WTC11 (cell line): ENCODE data around the gene NTNG2. TPM values are rescaled to one million over a fixed set of nuclear protein-coding genes. Genes with fewer than 3 reads are reported as not detected.

Source experiments
- ATAC-seq: fragments of 200-7000 bp; cut with Tn5 transposase; 2 replicates; pipeline ENCODE4 v1.10.0; 2021; ENCODE audit warnings: mild to moderate bottlenecking, moderate library complexity
- CTCF ChIA-PET: fragments of 300-600 bp; sonication (Branson Sonifier 250); formaldehyde crosslinking; loops from one replicate; lab custom pipeline; 2021; ENCODE audit warnings: antibody characterized with exemption; lab: Charles Lee
- POLR2A ChIA-PET: fragments of 350-600 bp; sonication (Branson Sonifier 250); formaldehyde crosslinking; loops from one replicate; lab custom pipeline; 2021; ENCODE audit warnings: antibody characterized with exemption; lab: Charles Lee
- DNase-seq: peaks from one replicate; pipeline ENCODE4 v3.0.0; 2021; ENCODE audit warnings: low spot score
- H3K27ac Mint-ChIP-seq: 2 replicates; pipeline ENCODE4 v1.8.0; 2021; ENCODE audit warnings: mixed read lengths
- H3K27me3 Mint-ChIP-seq: 2 replicates; pipeline ENCODE4 v1.8.0; 2021; ENCODE audit warnings: low read depth, mild to moderate bottlenecking, moderate library complexity, mixed read lengths
- H3K36me3 Mint-ChIP-seq: 2 replicates; pipeline ENCODE4 v1.8.0; 2021; ENCODE audit warnings: mixed read lengths
- H3K4me1 Mint-ChIP-seq: 2 replicates; pipeline ENCODE4 v1.8.0; 2022; ENCODE audit warnings: mixed read lengths
- H3K4me3 Mint-ChIP-seq: 2 replicates; pipeline ENCODE4 v1.8.0; 2021; ENCODE audit warnings: mild to moderate bottlenecking, moderate library complexity, mixed read lengths
- H3K9me3 Mint-ChIP-seq: 2 replicates; pipeline ENCODE4 v1.8.0; 2021; ENCODE audit warnings: mixed read lengths
- ATF2 ChIP-seq: sonication (generic); formaldehyde crosslinking; IDR thresholded peaks from 2 replicates; pipeline ENCODE4 v1.8.1; 2022; ENCODE audit warnings: low read depth, missing genetic modification reagents, borderline replicate concordance
- CTCF ChIP-seq: fragments of 200-600 bp; IDR thresholded peaks from 2 replicates; pipeline ENCODE4 v1.8.0; 2022; ENCODE audit warnings: antibody characterized with exemption
- E2F4 ChIP-seq: sonication (generic); formaldehyde crosslinking; IDR thresholded peaks from 2 replicates; pipeline ENCODE4 v1.8.1; 2022; ENCODE audit warnings: low read depth, mild to moderate bottlenecking, moderate library complexity, missing genetic modification reagents, borderline replicate concordance
- E2F5 ChIP-seq: sonication (generic); formaldehyde crosslinking; IDR thresholded peaks from 2 replicates; pipeline ENCODE4 v1.8.1; 2022; ENCODE audit warnings: mild to moderate bottlenecking, moderate library complexity, missing genetic modification reagents
- ETV6 ChIP-seq: sonication (generic); formaldehyde crosslinking; IDR thresholded peaks from 2 replicates; pipeline ENCODE4 v1.8.1; 2022; ENCODE audit warnings: mild to moderate bottlenecking, missing genetic modification reagents
- FOXK1 ChIP-seq: sonication (generic); formaldehyde crosslinking; IDR thresholded peaks from 2 replicates; pipeline ENCODE4 v1.8.0; 2022; ENCODE audit warnings: mild to moderate bottlenecking, moderate library complexity, missing genetic modification reagents
- IRF1 ChIP-seq: sonication (generic); formaldehyde crosslinking; IDR thresholded peaks from 2 replicates; pipeline ENCODE4 v1.8.0; 2023; ENCODE audit warnings: missing genetic modification reagents
- IRF2 ChIP-seq: sonication (generic); formaldehyde crosslinking; IDR thresholded peaks from 2 replicates; pipeline ENCODE4 v1.8.0; 2022; ENCODE audit warnings: low read depth, missing genetic modification reagents, borderline replicate concordance
- OVOL2 ChIP-seq: fragments of 250-450 bp; sonication (Bioruptor Pico); IDR thresholded peaks from 2 replicates; pipeline ENCODE4 v1.9.0; 2021; ENCODE audit warnings: mild to moderate bottlenecking, borderline replicate concordance
- SMAD4 ChIP-seq: sonication (generic); formaldehyde crosslinking; IDR thresholded peaks from 2 replicates; pipeline ENCODE4 v1.8.0; 2022; ENCODE audit warnings: mild to moderate bottlenecking, missing genetic modification reagents
- SP1 ChIP-seq: sonication (generic); formaldehyde crosslinking; conservative IDR thresholded peaks from 2 replicates; pipeline ENCODE4 v1.8.1; 2022; ENCODE audit warnings: missing genetic modification reagents
- ZNF138 ChIP-seq: sonication (generic); formaldehyde crosslinking; conservative IDR thresholded peaks from 2 replicates; pipeline ENCODE4 v1.8.1; 2022; ENCODE audit warnings: mild to moderate bottlenecking, moderate library complexity, missing genetic modification reagents
- ZNF232 ChIP-seq: sonication (generic); formaldehyde crosslinking; IDR thresholded peaks from 2 replicates; pipeline ENCODE4 v1.8.0; 2022; ENCODE audit warnings: mild to moderate bottlenecking, missing genetic modification reagents
- ZNF281 ChIP-seq: sonication (generic); formaldehyde crosslinking; IDR thresholded peaks from 2 replicates; pipeline ENCODE4 v1.8.0; 2023; ENCODE audit warnings: mild to moderate bottlenecking, missing genetic modification reagents
- ZNF671 ChIP-seq: fragments of 250-450 bp; sonication (Bioruptor Pico); IDR thresholded peaks from 2 replicates; pipeline ENCODE4 v1.8.0; 2021; ENCODE audit warnings: mild to moderate bottlenecking
- total RNA-seq: library from RNA; stranded (reverse); gene quantifications from 3 replicates; pipeline ENCODE4 v1.2.3, GENCODE V29; 2021

Gene NTNG2
- total RNA-seq, 1 experiment from 2014 or later = 3.1 TPM

GRCh38 chr9:132155568-132155895 lies 6.3 kb upstream of the NTNG2 start (continued):
- TF ChIP-seq ATF2 (no peak), ZNF232 (CRISPR knock-in tag) (no peak), CTCF (no peak), E2F4 (CRISPR knock-in tag) (no peak), IRF1 (CRISPR knock-in tag) (no peak), SP1 (CRISPR knock-in tag) (no peak), ETV6 (CRISPR knock-in tag) (no peak)

GRCh38 chr9:132156262-132156661 lies 5.6 kb upstream of the NTNG2 start:
- H3K36me3 Mint-ChIP-seq = no peaks in the 10 kb centered on the region
- H3K27me3 Mint-ChIP-seq = peaks cover 24% of the 10 kb centered on the region
- DNase-seq = no peak
- CTCF ChIA-PET = interaction anchor here (0.6 to 3.0 kb wide), 7 partner anchors 13 to 442 kb away, joined by 3 to 13 read pairs (median 3); no protein-coding TSS in a partner anchor
- peaks cover 28% of the 10 kb centered on the region for H3K4me1 Mint-ChIP-seq
- no peaks in the 10 kb centered on the region for H3K9me3 Mint-ChIP-seq
- POLR2A ChIA-PET = no interaction called here
- H3K27ac Mint-ChIP-seq = no peak overlapping the region
- H3K4me3 Mint-ChIP-seq = no peak overlapping the region
- no peak for ATAC-seq
- TF ChIP-seq OVOL2 (CRISPR knock-in tag) (no peak), CTCF (no peak), E2F5 (CRISPR knock-in tag) (no peak), FOXK1 (CRISPR knock-in tag) (no peak), IRF2 (CRISPR knock-in tag) (no peak), ZNF671 (CRISPR knock-in tag) (no peak), SP1 (CRISPR knock-in tag) (no peak), ZNF281 (CRISPR knock-in tag) (no peak), ZNF138 (CRISPR knock-in tag) (no peak), SMAD4 (no peak)
